ENCODE results near the gene VARS1.
"Not testable (repeated sequence)": the region's sequence is repeated elsewhere in the genome, so short reads cannot be mapped to it uniquely, and the experiment has no call there.

The VARS1 gene

GRCh38 chr6:31795616-31796298 is at the start of gene VARS1:
VARS1 (minus strand) TSS chr6:31795752; CDS start chr6:31795217, 535 bp downstream.
- peak; percentile 95 to 99 for DNase-seq (ENCODE audit: low read depth in 1 of 2, low spot score in 1 of 2)
- TF ChIP-seq JUND (IDR thresholded peaks at IDR 0.05; ENCODE audit: low read depth): no peak
- in situ Hi-C loops (cut with HindIII; ENCODE audit: low pct_unique_long_range_greater_than_20kb, low sequenced_read_pairs): no loop called here

GRCh38 chr6:31844507-31844906 is 49.0 kb upstream of the VARS1 start:
- no peak for DNase-seq (ENCODE audit: low read depth in 1 of 2, low spot score in 1 of 2)
- in situ Hi-C loops (cut with HindIII; ENCODE audit: low pct_unique_long_range_greater_than_20kb, low sequenced_read_pairs): no loop called here
- no peak for TF ChIP-seq JUND (IDR thresholded peaks at IDR 0.05; ENCODE audit: low read depth)

- in situ Hi-C loops (cut with HindIII; ENCODE audit: low pct_unique_long_range_greater_than_20kb, low sequenced_read_pairs): no loop called here
- no peak for TF ChIP-seq JUND (IDR thresholded peaks at IDR 0.05; ENCODE audit: low read depth)
- DNase-seq (ENCODE audit: low read depth in 1 of 2, low spot score in 1 of 2): no peak
Observed at GRCh38 chr6:31842053-31842452, 46.5 kb upstream of the VARS1 start.

GRCh38 chr6:31839779-31840126 is 44.2 kb upstream of the VARS1 start:
- in situ Hi-C loops (cut with HindIII; ENCODE audit: low pct_unique_long_range_greater_than_20kb, low sequenced_read_pairs); DNase-seq (ENCODE audit: low read depth in 1 of 2, low spot score in 1 of 2): not testable (repeated sequence)

GRCh38 chr6:31838968-31839367 is 43.4 kb upstream of the VARS1 start:
- no peak for TF ChIP-seq JUND (IDR thresholded peaks at IDR 0.05; ENCODE audit: low read depth)
- in situ Hi-C loops (cut with HindIII; ENCODE audit: low pct_unique_long_range_greater_than_20kb, low sequenced_read_pairs): no loop called here
- no peak for DNase-seq (ENCODE audit: low read depth in 1 of 2, low spot score in 1 of 2)

GRCh38 chr6:31838114-31838553 is 42.6 kb upstream of the VARS1 start:
- DNase-seq (ENCODE audit: low read depth in 1 of 2, low spot score in 1 of 2); in situ Hi-C loops (cut with HindIII; ENCODE audit: low pct_unique_long_range_greater_than_20kb, low sequenced_read_pairs): not testable (repeated sequence)

GRCh38 chr6:31837369-31838113 is 42.0 kb upstream of the VARS1 start:
- in situ Hi-C loops (cut with HindIII; ENCODE audit: low pct_unique_long_range_greater_than_20kb, low sequenced_read_pairs): no loop called here
- DNase-seq (ENCODE audit: low read depth in 1 of 2, low spot score in 1 of 2): no peak
- no peak for TF ChIP-seq JUND (IDR thresholded peaks at IDR 0.05; ENCODE audit: low read depth)

GRCh38 chr6:31836474-31837368 is 41.2 kb upstream of the VARS1 start:
- in situ Hi-C loops (cut with HindIII; ENCODE audit: low pct_unique_long_range_greater_than_20kb, low sequenced_read_pairs): no loop called here
- DNase-seq (ENCODE audit: low read depth in 1 of 2, low spot score in 1 of 2): no peak
- TF ChIP-seq JUND (IDR thresholded peaks at IDR 0.05; ENCODE audit: low read depth): no peak

GRCh38 chr6:31836047-31836473 is 40.5 kb upstream of the VARS1 start:
- DNase-seq (ENCODE audit: low read depth in 1 of 2, low spot score in 1 of 2): no peak
- TF ChIP-seq JUND (IDR thresholded peaks at IDR 0.05; ENCODE audit: low read depth): no peak
- in situ Hi-C loops (cut with HindIII; ENCODE audit: low pct_unique_long_range_greater_than_20kb, low sequenced_read_pairs): no loop called here

GRCh38 chr6:31834367-31835250 is 39.1 kb upstream of the VARS1 start:
- no peak for TF ChIP-seq JUND (IDR thresholded peaks at IDR 0.05; ENCODE audit: low read depth)
- DNase-seq (ENCODE audit: low read depth in 1 of 2, low spot score in 1 of 2): peak; percentile 83 to 95
- in situ Hi-C loops (cut with HindIII; ENCODE audit: low pct_unique_long_range_greater_than_20kb, low sequenced_read_pairs): no loop called here

- in situ Hi-C loops (cut with HindIII; ENCODE audit: low pct_unique_long_range_greater_than_20kb, low sequenced_read_pairs): no loop called here
- TF ChIP-seq JUND (IDR thresholded peaks at IDR 0.05; ENCODE audit: low read depth): no peak
Observed at GRCh38 chr6:31831350-31832215, 36.0 kb upstream of the VARS1 start.

More at GRCh38 chr6:31831350-31832215, 36.0 kb upstream of the VARS1 start:
- no peak for DNase-seq (ENCODE audit: low read depth in 1 of 2, low spot score in 1 of 2)
